ENCODE results near the gene INPP5K. TPM values are rescaled to one million over a fixed set of nuclear protein-coding genes. Genes with fewer than 3 reads are reported as not detected.

Gene INPP5K
- total and polyA plus RNA-seq, 2 of the 4 experiments (the other 2 are of a cell fraction): 14.9 to 17.4 TPM

DNA sequence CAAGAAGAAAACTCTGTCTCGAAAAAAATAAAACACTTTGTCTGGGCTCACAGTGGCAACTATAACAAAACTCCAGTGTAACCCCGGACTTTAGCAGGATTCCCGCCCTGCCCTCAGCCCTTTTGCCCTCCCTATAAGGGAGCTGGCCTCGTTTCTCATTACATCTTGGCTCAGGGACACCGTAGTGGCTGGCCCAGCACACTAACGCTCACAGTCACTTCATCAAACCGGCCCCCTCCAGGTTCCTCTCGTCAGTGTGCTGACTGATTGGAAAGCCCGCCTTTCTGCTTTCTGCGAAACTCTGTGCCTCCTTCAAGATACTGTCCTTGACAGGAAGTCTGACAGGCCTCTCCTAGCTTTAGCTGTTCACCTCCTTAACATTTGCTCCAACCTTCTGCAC lies 12.7 kb downstream of the INPP5K start:
- WGBS, 2 experiments (ENCODE audit: extremely low coverage in 2 of 2, insufficient read length in 1 of 2): 92% methylated on average over 2 of the region's 10 CpGs; no CpG with 5 or more reads in 1 of the 2 experiments
- Histone ChIP-seq H3K36me3 (ENCODE audit: control insufficient read depth, insufficient read depth, low read length) (peaks cover 16% of the 10 kb centered on the region), H3K4me2 (ENCODE audit: low read depth, low read length) (no peak overlapping the region), H3K4ac (ENCODE audit: low read depth, low read length) (no peak overlapping the region), H3K27ac (ENCODE audit: insufficient read depth, low read length) (no peak overlapping the region), H3K27me3 (ENCODE audit: control insufficient read depth, insufficient read depth, low read length) (no peaks in the 10 kb centered on the region), H3K4me1 (ENCODE audit: control insufficient read depth, insufficient read depth, low read length) (peaks cover under 1% of the 10 kb centered on the region; the same call in 1 of the 2 replicates), H3K4me3 (ENCODE audit: insufficient read depth, low read depth, low read length) (no peak overlapping the region), H3K14ac (replicated peaks; ENCODE audit: low read depth, low read length) (no peak overlapping the region), H3K79me1 (ENCODE audit: low read depth in 1 of 2, low read length in 2 of 2) (no peaks in the 10 kb centered on the region), H3K56ac (ENCODE audit: extremely low read depth, insufficient read depth, low read length) (no peak overlapping the region), H2BK15ac (ENCODE audit: low read depth, low read length) (no peak overlapping the region), H4K8ac (ENCODE audit: low read depth in 2 of 2, low read length in 2 of 2) (no peak overlapping the region), H3K9me1 (ENCODE audit: insufficient read depth, low read length) (peaks cover 3% of the 10 kb centered on the region; the same call in 1 of the 2 replicates), H3K18ac (ENCODE audit: low read depth, low read length) (no peak overlapping the region), H3K9ac (ENCODE audit: low read depth, low read length) (no peak overlapping the region), H4K20me1 (ENCODE audit: insufficient read depth, low read length) (0 out of 2 replicates have a peak, but pooled peaks cover 2% of the 10 kb centered on the region), H2AK5ac (ENCODE audit: low read depth, low read length) (no peak overlapping the region), H4K5ac (ENCODE audit: low read depth, low read length) (no peak overlapping the region), H4K91ac (ENCODE audit: insufficient read depth, low read depth, low read length) (no peak overlapping the region), H2BK120ac (ENCODE audit: low read depth, low read length) (no peak overlapping the region), H3K9me3 (ENCODE audit: control insufficient read depth, insufficient read depth, low read length) (no peaks in the 10 kb centered on the region), H2BK5ac (ENCODE audit: low read depth, low read length, poor library complexity, severe bottlenecking) (no peak overlapping the region), H3K23ac (ENCODE audit: low read depth, low read length) (no peak overlapping the region), H2AFZ (replicated peaks; ENCODE audit: low read length, poor library complexity) (no peak overlapping the region), H2AK9ac (replicated peaks; ENCODE audit: low read depth, low read length, poor library complexity) (no peak overlapping the region), H2BK20ac (ENCODE audit: low read depth, low read length) (no peak overlapping the region)
- ChIA-PET CTCF (no interaction called here), POLR2A (ENCODE audit: unreplicated experiment) (no interaction called here)
- dilution Hi-C loops (cut with HindIII; ENCODE audit: low sequenced_read_pairs, unreplicated experiment) (no loop called here), in situ Hi-C loops (cut with MboI; ENCODE audit: low sequenced_read_pairs) (no loop called here), intact Hi-C loops (cut with micrococcal nuclease) (no loop called here)
- ATAC-seq (ENCODE audit: low read depth) (no peak), DNase-seq (no peak)
- BruUV-seq (replicated peaks): no TSS peak
- TF ChIP-seq MAZ (IDR thresholded peaks at IDR 0.05; ENCODE audit: borderline replicate concordance, low read depth, low read length) (no peak), CHD1 (IDR thresholded peaks at IDR 0.05; ENCODE audit: low read depth, low read length) (no peak), BHLHE40 (IDR thresholded peaks at IDR 0.05; ENCODE audit: low read depth, low read length) (no peak), MXI1 (IDR thresholded peaks at IDR 0.05; ENCODE audit: borderline replicate concordance, low read depth, low read length) (no peak), SMC3 (IDR thresholded peaks at IDR 0.05; ENCODE audit: low read depth, low read length) (no peak), RAD21 (IDR thresholded peaks at IDR 0.05; ENCODE audit: low read length) (no peak), POLR2A (IDR thresholded peaks at IDR 0.05; ENCODE audit: low read depth, low read length) (no peak), NFE2L2 (IDR thresholded peaks at IDR 0.05; ENCODE audit: low read depth, low read length) (no peak)
- TF ChIP-seq, protein P1, sequence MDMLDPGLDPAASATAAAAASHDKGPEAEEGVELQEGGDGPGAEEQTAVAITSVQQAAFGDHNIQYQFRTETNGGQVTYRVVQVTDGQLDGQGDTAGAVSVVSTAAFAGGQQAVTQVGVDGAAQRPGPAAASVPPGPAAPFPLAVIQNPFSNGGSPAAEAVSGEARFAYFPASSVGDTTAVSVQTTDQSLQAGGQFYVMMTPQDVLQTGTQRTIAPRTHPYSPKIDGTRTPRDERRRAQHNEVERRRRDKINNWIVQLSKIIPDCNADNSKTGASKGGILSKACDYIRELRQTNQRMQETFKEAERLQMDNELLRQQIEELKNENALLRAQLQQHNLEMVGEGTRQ (IDR thresholded peaks at IDR 0.05; ENCODE audit: low read depth, low read length): no peak
- TF ChIP-seq, protein P2, sequence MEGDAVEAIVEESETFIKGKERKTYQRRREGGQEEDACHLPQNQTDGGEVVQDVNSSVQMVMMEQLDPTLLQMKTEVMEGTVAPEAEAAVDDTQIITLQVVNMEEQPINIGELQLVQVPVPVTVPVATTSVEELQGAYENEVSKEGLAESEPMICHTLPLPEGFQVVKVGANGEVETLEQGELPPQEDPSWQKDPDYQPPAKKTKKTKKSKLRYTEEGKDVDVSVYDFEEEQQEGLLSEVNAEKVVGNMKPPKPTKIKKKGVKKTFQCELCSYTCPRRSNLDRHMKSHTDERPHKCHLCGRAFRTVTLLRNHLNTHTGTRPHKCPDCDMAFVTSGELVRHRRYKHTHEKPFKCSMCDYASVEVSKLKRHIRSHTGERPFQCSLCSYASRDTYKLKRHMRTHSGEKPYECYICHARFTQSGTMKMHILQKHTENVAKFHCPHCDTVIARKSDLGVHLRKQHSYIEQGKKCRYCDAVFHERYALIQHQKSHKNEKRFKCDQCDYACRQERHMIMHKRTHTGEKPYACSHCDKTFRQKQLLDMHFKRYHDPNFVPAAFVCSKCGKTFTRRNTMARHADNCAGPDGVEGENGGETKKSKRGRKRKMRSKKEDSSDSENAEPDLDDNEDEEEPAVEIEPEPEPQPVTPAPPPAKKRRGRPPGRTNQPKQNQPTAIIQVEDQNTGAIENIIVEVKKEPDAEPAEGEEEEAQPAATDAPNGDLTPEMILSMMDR (conservative IDR thresholded peaks at IDR 0.05; ENCODE audit: low read depth, low read length): no peak
- TF ChIP-seq, protein P3, sequence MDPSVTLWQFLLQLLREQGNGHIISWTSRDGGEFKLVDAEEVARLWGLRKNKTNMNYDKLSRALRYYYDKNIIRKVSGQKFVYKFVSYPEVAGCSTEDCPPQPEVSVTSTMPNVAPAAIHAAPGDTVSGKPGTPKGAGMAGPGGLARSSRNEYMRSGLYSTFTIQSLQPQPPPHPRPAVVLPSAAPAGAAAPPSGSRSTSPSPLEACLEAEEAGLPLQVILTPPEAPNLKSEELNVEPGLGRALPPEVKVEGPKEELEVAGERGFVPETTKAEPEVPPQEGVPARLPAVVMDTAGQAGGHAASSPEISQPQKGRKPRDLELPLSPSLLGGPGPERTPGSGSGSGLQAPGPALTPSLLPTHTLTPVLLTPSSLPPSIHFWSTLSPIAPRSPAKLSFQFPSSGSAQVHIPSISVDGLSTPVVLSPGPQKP (IDR thresholded peaks at IDR 0.05; ENCODE audit: borderline replicate concordance, low read depth, low read length): no peak

Data from IMR-90 (cell line).